OCI-LY7 (cell line): Measurements from ENCODE around the gene NLGN1.

Source experiments
- EZH2phosphoT487 ChIP-seq: fragments of 200-600 bp; sonication (generic); IDR thresholded peaks from 2 replicates; pipeline ENCODE4 v1.6.1; 2018; ENCODE audit warnings: low read depth, borderline replicate concordance, mild to moderate bottlenecking, mixed run types, antibody characterized with exemption, low read length, moderate library complexity, mixed read lengths
- TF ChIP-seq, protein P1 (sequence below): fragments of 200-600 bp; sonication (generic); conservative IDR thresholded peaks from 2 replicates; pipeline ENCODE4 v1.5.1; 2014; ENCODE audit warnings: mild to moderate bottlenecking, antibody characterized with exemption, low read length, moderate library complexity, mixed read lengths

DNA sequence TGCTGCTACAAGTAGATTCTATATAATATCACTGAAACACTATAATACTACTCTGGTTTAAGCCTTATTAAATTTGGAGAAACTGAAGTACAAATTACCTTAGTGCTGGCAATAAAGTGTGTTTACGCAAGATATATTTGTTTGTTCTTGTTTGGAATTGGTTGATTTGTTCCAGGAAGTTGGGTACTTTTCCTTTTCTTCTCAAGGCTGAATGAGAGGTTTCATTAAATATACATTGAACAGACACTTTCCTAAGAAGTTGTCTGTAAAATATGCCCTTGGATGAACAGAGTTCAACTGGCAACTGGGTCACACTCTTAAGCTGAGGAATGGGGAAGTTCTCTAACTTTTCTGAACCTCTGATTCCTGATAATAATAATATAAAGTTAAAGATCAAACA, 919.5 kb downstream of the NLGN1 start:
- TF ChIP-seq EZH2phosphoT487: no peak
- TF ChIP-seq, protein P1, sequence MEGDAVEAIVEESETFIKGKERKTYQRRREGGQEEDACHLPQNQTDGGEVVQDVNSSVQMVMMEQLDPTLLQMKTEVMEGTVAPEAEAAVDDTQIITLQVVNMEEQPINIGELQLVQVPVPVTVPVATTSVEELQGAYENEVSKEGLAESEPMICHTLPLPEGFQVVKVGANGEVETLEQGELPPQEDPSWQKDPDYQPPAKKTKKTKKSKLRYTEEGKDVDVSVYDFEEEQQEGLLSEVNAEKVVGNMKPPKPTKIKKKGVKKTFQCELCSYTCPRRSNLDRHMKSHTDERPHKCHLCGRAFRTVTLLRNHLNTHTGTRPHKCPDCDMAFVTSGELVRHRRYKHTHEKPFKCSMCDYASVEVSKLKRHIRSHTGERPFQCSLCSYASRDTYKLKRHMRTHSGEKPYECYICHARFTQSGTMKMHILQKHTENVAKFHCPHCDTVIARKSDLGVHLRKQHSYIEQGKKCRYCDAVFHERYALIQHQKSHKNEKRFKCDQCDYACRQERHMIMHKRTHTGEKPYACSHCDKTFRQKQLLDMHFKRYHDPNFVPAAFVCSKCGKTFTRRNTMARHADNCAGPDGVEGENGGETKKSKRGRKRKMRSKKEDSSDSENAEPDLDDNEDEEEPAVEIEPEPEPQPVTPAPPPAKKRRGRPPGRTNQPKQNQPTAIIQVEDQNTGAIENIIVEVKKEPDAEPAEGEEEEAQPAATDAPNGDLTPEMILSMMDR: no peak
